AG04449 (cell line): ENCODE results near the gene SIRT1.
"Not testable (repeated sequence)": the region's sequence is repeated elsewhere in the genome, so short reads cannot be mapped to it uniquely, and the experiment has no call there.

ENCODE experiments used
- CTCF ChIA-PET: fragments of 350-600 bp; formaldehyde crosslinking; extraction: SDS; loops from one replicate; lab custom pipeline; 2021; ENCODE audit warnings: antibody characterized with exemption; lab: Yijun Ruan, JAX
- POLR2A ChIA-PET: fragments of 400-600, 350-600 bp; formaldehyde crosslinking; extraction: SDS; loops from one replicate; lab custom pipeline; 2020; ENCODE audit warnings: antibody characterized with exemption, inconsistent platforms; lab: Yijun Ruan, JAX
- DNase-seq: peaks from one replicate; pipeline ENCODE4 v3.0.0-alpha.2; 2010; ENCODE audit warnings: low read depth, low spot score
- H3K4me3 ChIP-seq: 2 replicates; pipeline ENCODE4 v1.5.1; 2011; ENCODE audit warnings: low read depth, mild to moderate bottlenecking, control low read depth, low read length
- TF ChIP-seq, protein P1 (sequence below): IDR thresholded peaks from one replicate; pipeline ENCODE4 v1.5.1; 2011; ENCODE audit warnings: mild to moderate bottlenecking, moderate library complexity, low read length, control low read depth, inconsistent platforms; ENCODE audit not compliant: insufficient read depth; ENCODE audit errors: missing control alignments

Gene SIRT1

DNA sequence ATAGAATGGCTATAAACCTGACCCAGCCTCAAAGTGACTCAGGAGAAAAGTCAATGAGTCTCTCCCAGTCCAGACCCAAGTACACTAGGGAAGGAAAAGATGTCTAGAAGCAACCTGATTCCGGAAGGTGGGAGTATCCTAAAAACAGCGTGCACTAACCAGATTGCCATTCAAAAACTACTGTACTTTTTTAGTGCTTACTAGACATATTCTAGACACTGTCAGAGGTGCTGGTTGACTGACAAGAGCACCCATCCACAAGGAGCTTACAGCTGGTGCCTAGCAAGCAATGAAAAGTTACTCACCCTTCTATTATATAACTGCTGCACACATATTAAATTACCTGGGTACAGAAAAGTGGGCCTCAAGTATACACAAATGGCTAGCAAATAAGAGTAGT, 81.0 kb downstream of the SIRT1 start:
- no peak overlapping the region for H3K4me3 ChIP-seq
- TF ChIP-seq, protein P1, sequence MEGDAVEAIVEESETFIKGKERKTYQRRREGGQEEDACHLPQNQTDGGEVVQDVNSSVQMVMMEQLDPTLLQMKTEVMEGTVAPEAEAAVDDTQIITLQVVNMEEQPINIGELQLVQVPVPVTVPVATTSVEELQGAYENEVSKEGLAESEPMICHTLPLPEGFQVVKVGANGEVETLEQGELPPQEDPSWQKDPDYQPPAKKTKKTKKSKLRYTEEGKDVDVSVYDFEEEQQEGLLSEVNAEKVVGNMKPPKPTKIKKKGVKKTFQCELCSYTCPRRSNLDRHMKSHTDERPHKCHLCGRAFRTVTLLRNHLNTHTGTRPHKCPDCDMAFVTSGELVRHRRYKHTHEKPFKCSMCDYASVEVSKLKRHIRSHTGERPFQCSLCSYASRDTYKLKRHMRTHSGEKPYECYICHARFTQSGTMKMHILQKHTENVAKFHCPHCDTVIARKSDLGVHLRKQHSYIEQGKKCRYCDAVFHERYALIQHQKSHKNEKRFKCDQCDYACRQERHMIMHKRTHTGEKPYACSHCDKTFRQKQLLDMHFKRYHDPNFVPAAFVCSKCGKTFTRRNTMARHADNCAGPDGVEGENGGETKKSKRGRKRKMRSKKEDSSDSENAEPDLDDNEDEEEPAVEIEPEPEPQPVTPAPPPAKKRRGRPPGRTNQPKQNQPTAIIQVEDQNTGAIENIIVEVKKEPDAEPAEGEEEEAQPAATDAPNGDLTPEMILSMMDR = no peak
- ChIA-PET POLR2A (no interaction called here), CTCF (interaction anchor here (0.8 to 1.1 kb wide), 3 partner anchors 9 to 12 kb away, joined by 3 to 4 read pairs (median 3); no protein-coding TSS in a partner anchor)
- no peak for DNase-seq

DNA sequence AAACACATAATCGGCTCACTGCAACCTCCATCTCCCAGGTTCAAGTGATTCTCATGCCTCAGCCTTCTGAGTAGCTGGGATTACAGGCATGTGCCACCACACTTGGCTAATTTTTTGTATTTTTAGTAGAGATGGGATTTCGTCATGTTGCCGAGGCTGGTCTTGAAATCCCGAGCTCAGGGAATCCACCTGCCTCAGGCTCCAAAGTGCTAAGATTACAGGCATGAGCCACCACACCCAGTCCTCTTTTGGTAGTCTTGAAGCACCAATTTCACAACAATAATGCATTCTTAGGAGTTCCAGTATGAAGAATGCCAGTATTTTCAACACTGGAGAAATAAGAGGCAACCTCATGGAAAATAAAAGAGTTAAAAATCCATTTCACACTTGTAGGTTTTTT, 81.6 kb downstream of the SIRT1 start:
- POLR2A ChIA-PET, H3K4me3 ChIP-seq, CTCF ChIA-PET, DNase-seq: not testable (repeated sequence)
